Measurements from ENCODE around the gene TRIM61. TPM values are rescaled to one million over a fixed set of nuclear protein-coding genes. Genes with fewer than 3 reads are reported as not detected.
"Not testable (repeated sequence)": the region's sequence is repeated elsewhere in the genome, so short reads cannot be mapped to it uniquely, and the experiment has no call there.

The TRIM61 gene
- total RNA-seq = 0.89 TPM
- long read RNA-seq, partial matches to known transcripts = 5 of 5 reads
- long read RNA-seq, other reads (novel, unspliced or antisense) = 0 of 5 reads

GRCh38 chr4:164977243-164978164, at the start of gene TRIM61:
TRIM61 (minus strand) TSS chr4:164977657; CDS start chr4:164970002, 7,655 bp downstream.
- ATAC-seq (peak; percentile 87 to 97), DNase-seq (peak; percentile 63)
- H3K9me3 ChIP-seq = no peaks in the 10 kb centered on the region
- no peaks in the 10 kb centered on the region for H3K36me3 ChIP-seq
- TF ChIP-seq CTCF (IDR thresholded peaks at IDR 0.05) = no peak
- H3K4me1 ChIP-seq = peaks cover 13% of the 10 kb centered on the region
- intact Hi-C loops (cut with DNase I) = no loop called here
- H3K4me3 ChIP-seq = peak within 1 kb of the TSS; percentile 63
- peak within 1 kb of the TSS; percentile 51 for H3K27ac ChIP-seq
- no peaks in the 10 kb centered on the region for H3K27me3 ChIP-seq (ENCODE audit: low read depth)

- H3K36me3 ChIP-seq; H3K27me3 ChIP-seq (ENCODE audit: low read depth); H3K4me1 ChIP-seq; H3K4me3 ChIP-seq; H3K9me3 ChIP-seq; DNase-seq; intact Hi-C loops (cut with DNase I); ATAC-seq; H3K27ac ChIP-seq: not testable (repeated sequence)
Observed at GRCh38 chr4:165025782-165026181, 48.3 kb upstream of the TRIM61 start.

- ATAC-seq; H3K9me3 ChIP-seq; H3K4me3 ChIP-seq; H3K27me3 ChIP-seq (ENCODE audit: low read depth); H3K27ac ChIP-seq; H3K4me1 ChIP-seq; DNase-seq; intact Hi-C loops (cut with DNase I); H3K36me3 ChIP-seq: not testable (repeated sequence)
Observed at GRCh38 chr4:165019995-165020394, 42.5 kb upstream of the TRIM61 start.

GRCh38 chr4:165016971-165017370, 39.5 kb upstream of the TRIM61 start:
- no peak for TF ChIP-seq CTCF (IDR thresholded peaks at IDR 0.05)
- intact Hi-C loops (cut with DNase I) = no loop called here

GRCh38 chr4:165013691-165014090, 36.2 kb upstream of the TRIM61 start:
- Histone ChIP-seq H3K27me3 (ENCODE audit: low read depth) (no peaks in the 10 kb centered on the region), H3K4me3 (no peak overlapping the region), H3K9me3 (no peaks in the 10 kb centered on the region), H3K27ac (no peak overlapping the region), H3K4me1 (no peaks in the 10 kb centered on the region), H3K36me3 (no peaks in the 10 kb centered on the region)
- intact Hi-C loops (cut with DNase I) = no loop called here
- DNase-seq (no peak), ATAC-seq (no peak)
- TF ChIP-seq CTCF (IDR thresholded peaks at IDR 0.05) = no peak

More at GRCh38 chr4:165016971-165017370, 39.5 kb upstream of the TRIM61 start:
- Histone ChIP-seq H3K9me3 (no peaks in the 10 kb centered on the region), H3K27ac (no peak overlapping the region), H3K4me1 (no peaks in the 10 kb centered on the region), H3K4me3 (no peak overlapping the region), H3K36me3 (no peaks in the 10 kb centered on the region), H3K27me3 (ENCODE audit: low read depth) (no peaks in the 10 kb centered on the region)
- ATAC-seq (peak in 1 of 2 donors; percentile 46), DNase-seq (no peak)

- no peak for TF ChIP-seq CTCF (IDR thresholded peaks at IDR 0.05)
- H3K27ac ChIP-seq = no peak overlapping the region
- intact Hi-C loops (cut with DNase I) = no loop called here
- H3K4me3 ChIP-seq = no peak overlapping the region
- H3K27me3 ChIP-seq (ENCODE audit: low read depth) = no peaks in the 10 kb centered on the region
- no peak for DNase-seq
- no peak for ATAC-seq
- no peaks in the 10 kb centered on the region for H3K9me3 ChIP-seq
- no peaks in the 10 kb centered on the region for H3K4me1 ChIP-seq
- H3K36me3 ChIP-seq = no peaks in the 10 kb centered on the region
Observed at GRCh38 chr4:165011403-165011802, 33.9 kb upstream of the TRIM61 start.
